ENCODE data around the gene ATN1.

GRCh38 chr12:6934110-6934509, 6.4 kb downstream of the ATN1 start:
- TF ChIP-seq ATF3 (IDR thresholded peaks at IDR 0.05) (no peak), ATF3 (CRISPR knock-in tag; conservative IDR thresholded peaks at IDR 0.05) (no peak), SMARCA4 (IDR thresholded peaks at IDR 0.05) (no peak), FOXM1 (IDR thresholded peaks at IDR 0.05; ENCODE audit: low read depth) (no peak), FOXM1 (CRISPR knock-in tag; IDR thresholded peaks at IDR 0.05; ENCODE audit: low read depth) (no peak)

Data from K562 (cell line).